NT2/D1 (cell line): ENCODE data around the gene ZNF22.

ENCODE experiments used
- SUZ12 ChIP-seq: IDR thresholded peaks from 2 replicates; pipeline ENCODE4 v1.6.1; 2011; ENCODE audit not compliant: insufficient read length, insufficient read depth; ENCODE audit errors: extremely low read depth
- YY1 ChIP-seq: IDR thresholded peaks from 2 replicates; pipeline ENCODE4 v1.6.1; 2011; ENCODE audit not compliant: insufficient read length, insufficient read depth

DNA sequence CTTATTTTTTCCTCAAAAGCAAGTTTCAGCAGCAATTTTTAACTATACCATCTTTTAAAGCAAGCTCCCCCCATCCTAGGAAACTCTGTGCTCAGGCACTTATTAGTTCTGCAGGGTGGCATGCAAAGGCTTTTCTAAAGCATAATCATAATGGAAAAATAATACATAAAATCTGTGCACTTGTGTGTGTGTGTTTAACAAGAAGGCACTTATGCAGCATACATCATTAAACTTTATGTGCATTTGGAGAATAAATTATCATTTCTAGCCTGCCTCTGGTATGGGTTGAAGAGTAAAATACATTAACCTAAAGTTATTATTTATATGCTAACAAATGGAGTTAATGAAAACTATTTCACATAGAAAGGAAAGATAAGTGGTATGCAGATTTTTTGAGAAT is 46.7 kb upstream of the ZNF22 start:
- TF ChIP-seq YY1 (no peak), SUZ12 (no peak)
